ENCODE measurements around the gene PUS10. TPM values are rescaled to one million over a fixed set of nuclear protein-coding genes. Genes with fewer than 3 reads are reported as not detected.

The PUS10 gene
- polyA plus RNA-seq, 1 donor (not counting 4 experiments of a cell fraction or from before 2014, with no cell fraction given) = 4.8 TPM

GRCh38 chr2:60979231-60979630, 38.8 kb downstream of the PUS10 start:
- Histone ChIP-seq H3K9me3 (ENCODE audit: control insufficient read depth, low read depth, low read length) (no peaks in the 10 kb centered on the region), H3K36me3 (ENCODE audit: control insufficient read depth in 2 of 2, extremely low read depth in 1 of 2, insufficient read depth in 2 of 2, low read length in 2 of 2) (no peaks in the 10 kb centered on the region), H3K9me1 (ENCODE audit: control insufficient read depth, extremely low read depth, insufficient read depth, low read length) (no peaks in the 10 kb centered on the region), H3K4me1 (ENCODE audit: control insufficient read depth, extremely low read depth, insufficient read depth, low read length) (no peaks in the 10 kb centered on the region), H3K4me2 (ENCODE audit: control insufficient read depth, extremely low read depth, insufficient read depth, low read depth, low read length) (no peak overlapping the region), H3K27ac (ENCODE audit: control insufficient read depth, insufficient read depth, low read length) (no peak overlapping the region), H3K27me3 (ENCODE audit: control insufficient read depth, extremely low read depth, insufficient read depth, low read length) (no peaks in the 10 kb centered on the region), H3K9ac (ENCODE audit: control insufficient read depth, extremely low read depth, insufficient read depth, low read length) (no peak overlapping the region), H2AFZ (ENCODE audit: control insufficient read depth, low read length) (no peak overlapping the region), H4K20me1 (ENCODE audit: control insufficient read depth, extremely low read depth, insufficient read depth, low read length) (no peaks in the 10 kb centered on the region), H3K79me2 (ENCODE audit: control insufficient read depth, insufficient read depth, low read length) (no peaks in the 10 kb centered on the region), H3K4me3 (ENCODE audit: control insufficient read depth in 2 of 3, extremely low read depth in 1 of 3, insufficient read depth in 2 of 3, low read depth in 1 of 3, low read length in 3 of 3) (no peak overlapping the region)
- TF ChIP-seq CTCF (optimal IDR thresholded peaks at IDR 0.05 in 1 of 3, IDR thresholded peaks at IDR 0.05 in 1 of 3, conservative IDR thresholded peaks at IDR 0.05 in 1 of 3; ENCODE audit: extremely low read depth in 1 of 3, insufficient read depth in 2 of 3, low read length in 3 of 3) = no peak
- TF ChIP-seq EZH2 (IDR thresholded peaks at IDR 0.05; ENCODE audit: low read length) = no peak
- dilution Hi-C loops (cut with MboI; ENCODE audit: extremely low pct_ligation_motif_present, low sequenced_read_pairs) = no loop called here
- DNase-seq (ENCODE audit: low read depth, low spot score) (no peak), FAIRE-seq (no peak)

- FAIRE-seq = no peak
- H3K36me3 ChIP-seq (ENCODE audit: control insufficient read depth in 2 of 2, extremely low read depth in 1 of 2, insufficient read depth in 2 of 2, low read length in 2 of 2) = no peaks in the 10 kb centered on the region
- H3K79me2 ChIP-seq (ENCODE audit: control insufficient read depth, insufficient read depth, low read length) = no peaks in the 10 kb centered on the region
- no peak overlapping the region for H3K4me2 ChIP-seq (ENCODE audit: control insufficient read depth, extremely low read depth, insufficient read depth, low read depth, low read length)
- H3K27ac ChIP-seq (ENCODE audit: control insufficient read depth, insufficient read depth, low read length) = no peak overlapping the region
- no peak for DNase-seq (ENCODE audit: low read depth, low spot score)
- H3K27me3 ChIP-seq (ENCODE audit: control insufficient read depth, extremely low read depth, insufficient read depth, low read length) = no peaks in the 10 kb centered on the region
- TF ChIP-seq EZH2 (IDR thresholded peaks at IDR 0.05; ENCODE audit: low read length) (no peak), CTCF (optimal IDR thresholded peaks at IDR 0.05 in 1 of 3, IDR thresholded peaks at IDR 0.05 in 1 of 3, conservative IDR thresholded peaks at IDR 0.05 in 1 of 3; ENCODE audit: extremely low read depth in 1 of 3, insufficient read depth in 2 of 3, low read length in 3 of 3) (no peak)
- no peak overlapping the region for H2AFZ ChIP-seq (ENCODE audit: control insufficient read depth, low read length)
- H3K4me1 ChIP-seq (ENCODE audit: control insufficient read depth, extremely low read depth, insufficient read depth, low read length) = no peaks in the 10 kb centered on the region
- no peaks in the 10 kb centered on the region for H4K20me1 ChIP-seq (ENCODE audit: control insufficient read depth, extremely low read depth, insufficient read depth, low read length)
- dilution Hi-C loops (cut with MboI; ENCODE audit: extremely low pct_ligation_motif_present, low sequenced_read_pairs) = no loop called here
- H3K9ac ChIP-seq (ENCODE audit: control insufficient read depth, extremely low read depth, insufficient read depth, low read length) = no peak overlapping the region
- no peak overlapping the region for H3K4me3 ChIP-seq (ENCODE audit: control insufficient read depth in 2 of 3, extremely low read depth in 1 of 3, insufficient read depth in 2 of 3, low read depth in 1 of 3, low read length in 3 of 3)
- no peaks in the 10 kb centered on the region for H3K9me3 ChIP-seq (ENCODE audit: control insufficient read depth, low read depth, low read length)
- no peaks in the 10 kb centered on the region for H3K9me1 ChIP-seq (ENCODE audit: control insufficient read depth, extremely low read depth, insufficient read depth, low read length)
Observed at GRCh38 chr2:60977562-60977895, 40.5 kb downstream of the PUS10 start.

All from keratinocyte (primary cell).